ENCODE data around the gene CCR5AS.
A peak's percentile ranks its signal among the peaks of the same experiment; 100 is the strongest.

CCR5AS gene

GRCh38 chr3:46406788-46407611 is at the start of gene CCR5AS, which contains the start of gene CCRL2:
CCR5AS (minus strand) TSS chr3:46407066.
CCRL2 (plus strand) TSS chr3:46407259; CDS start chr3:46408080, 821 bp downstream.
- Histone ChIP-seq H3K4me3 (ENCODE audit: extremely low read depth, insufficient read depth, low read length, poor library complexity, severe bottlenecking) (no peak within 1 kb of the TSS), H3K4me1 (ENCODE audit: control insufficient read depth, insufficient read depth, low read length, poor library complexity, severe bottlenecking) (peaks cover 15% of the 10 kb centered on the region), H3K9me3 (ENCODE audit: control insufficient read depth, low read length) (no peaks in the 10 kb centered on the region), H3K27ac (ENCODE audit: low read depth, low read length, severe bottlenecking) (peak within 1 kb of the TSS; percentile 71), H3K36me3 (ENCODE audit: control insufficient read depth, insufficient read depth, low read length) (no peaks in the 10 kb centered on the region)
- WGBS, 2 experiments (ENCODE audit: insufficient coverage in 2 of 2): 77 to 79% methylated on average over 14 to 18 of the region's 20 CpGs

- 92 to 94% methylated on average over 13 to 14 of the region's 14 CpGs for WGBS, 2 experiments (ENCODE audit: insufficient coverage in 2 of 2)
- Histone ChIP-seq H3K9me3 (ENCODE audit: control insufficient read depth, low read length) (no peaks in the 10 kb centered on the region), H3K36me3 (ENCODE audit: control insufficient read depth, insufficient read depth, low read length) (no peaks in the 10 kb centered on the region), H3K4me3 (ENCODE audit: extremely low read depth, insufficient read depth, low read length, poor library complexity, severe bottlenecking) (no peak overlapping the region), H3K4me1 (ENCODE audit: control insufficient read depth, insufficient read depth, low read length, poor library complexity, severe bottlenecking) (no peaks in the 10 kb centered on the region), H3K27ac (ENCODE audit: low read depth, low read length, severe bottlenecking) (no peak overlapping the region)
Observed at GRCh38 chr3:46456118-46456517, 49.3 kb upstream of the CCR5AS start.

DNA sequence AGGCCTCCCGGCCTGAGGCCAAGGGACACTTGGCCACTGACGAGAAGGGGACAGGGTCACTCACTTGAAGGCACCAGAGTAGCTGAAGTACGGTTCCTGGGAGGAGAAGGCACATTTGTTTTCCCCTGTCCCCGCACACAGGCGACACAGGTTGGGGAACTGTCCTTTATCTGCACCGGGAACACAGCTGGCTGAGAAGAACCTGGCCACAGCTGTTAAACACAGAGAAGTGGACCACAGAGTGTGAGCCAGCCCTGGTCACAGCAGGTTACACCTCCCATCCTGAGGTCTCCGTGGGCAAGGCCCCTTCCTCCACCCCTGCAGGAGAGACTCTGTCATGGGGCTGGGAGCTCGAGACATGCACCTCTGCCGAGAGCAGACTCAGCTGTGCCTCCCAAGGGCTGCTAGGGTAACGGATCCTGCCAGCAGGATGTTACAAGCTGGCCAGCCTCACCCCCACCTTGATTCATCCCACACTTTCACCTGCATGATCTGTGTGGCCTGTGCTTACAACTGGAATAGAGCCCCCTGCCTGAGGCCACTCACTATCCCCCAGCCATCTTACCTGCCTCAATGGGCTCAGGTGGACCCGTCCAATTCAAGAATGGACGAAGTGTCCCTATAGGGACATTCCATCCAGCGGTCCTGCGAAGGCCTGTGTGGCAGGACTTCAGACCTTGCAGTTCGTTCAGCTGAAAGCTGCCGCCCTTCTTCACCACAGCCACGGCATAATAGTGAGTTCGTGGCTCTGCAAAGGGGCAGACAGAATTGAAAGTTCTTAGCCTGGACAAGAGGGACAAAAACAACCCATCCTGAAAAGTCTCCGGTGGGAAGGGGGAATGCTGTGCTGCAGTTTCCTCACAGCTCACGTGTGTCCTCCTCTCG is 48.6 kb upstream of the CCR5AS start:
- no peaks in the 10 kb centered on the region for H3K4me1 ChIP-seq (ENCODE audit: control insufficient read depth, insufficient read depth, low read length, poor library complexity, severe bottlenecking)
- H3K36me3 ChIP-seq (ENCODE audit: control insufficient read depth, insufficient read depth, low read length): no peaks in the 10 kb centered on the region
- H3K9me3 ChIP-seq (ENCODE audit: control insufficient read depth, low read length): no peaks in the 10 kb centered on the region
- H3K27ac ChIP-seq (ENCODE audit: low read depth, low read length, severe bottlenecking): no peak overlapping the region
- WGBS, 2 experiments (ENCODE audit: insufficient coverage in 2 of 2): 89 to 95% methylated on average over 18 to 19 of the region's 21 CpGs
- H3K4me3 ChIP-seq (ENCODE audit: extremely low read depth, insufficient read depth, low read length, poor library complexity, severe bottlenecking): no peak overlapping the region

DNA sequence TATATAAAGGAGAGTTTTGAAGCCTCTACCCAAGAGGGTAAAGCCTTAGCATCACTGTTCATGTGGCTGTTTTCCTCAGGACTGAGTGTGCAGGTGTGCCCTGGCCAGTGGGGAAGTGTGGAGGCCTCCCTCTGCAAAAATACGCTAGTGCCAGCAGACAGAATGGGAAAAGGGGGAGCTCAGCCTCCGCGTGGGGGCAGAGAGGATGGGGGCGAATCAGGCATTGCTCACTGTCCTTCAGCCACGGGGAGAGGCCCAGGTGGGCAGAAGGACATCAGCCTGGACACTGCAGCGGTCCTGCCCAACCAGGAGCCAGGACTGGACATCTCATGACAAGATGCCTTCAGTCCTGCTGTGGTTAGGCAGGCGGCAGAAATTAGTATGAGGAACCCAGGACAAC is 47.7 kb upstream of the CCR5AS start:
- Histone ChIP-seq H3K9me3 (ENCODE audit: control insufficient read depth, low read length) (no peaks in the 10 kb centered on the region), H3K4me3 (ENCODE audit: extremely low read depth, insufficient read depth, low read length, poor library complexity, severe bottlenecking) (no peak overlapping the region), H3K4me1 (ENCODE audit: control insufficient read depth, insufficient read depth, low read length, poor library complexity, severe bottlenecking) (no peaks in the 10 kb centered on the region), H3K36me3 (ENCODE audit: control insufficient read depth, insufficient read depth, low read length) (no peaks in the 10 kb centered on the region), H3K27ac (ENCODE audit: low read depth, low read length, severe bottlenecking) (no peak overlapping the region)
- 90 to 93% methylated on average over 5 to 7 of the region's 7 CpGs for WGBS, 2 experiments (ENCODE audit: insufficient coverage in 2 of 2)

GRCh38 chr3:46454209-46454595 is 47.3 kb upstream of the CCR5AS start:
- H3K36me3 ChIP-seq (ENCODE audit: control insufficient read depth, insufficient read depth, low read length): no peaks in the 10 kb centered on the region
- no peaks in the 10 kb centered on the region for H3K9me3 ChIP-seq (ENCODE audit: control insufficient read depth, low read length)
- no peak overlapping the region for H3K27ac ChIP-seq (ENCODE audit: low read depth, low read length, severe bottlenecking)
- WGBS, 2 experiments (ENCODE audit: insufficient coverage in 2 of 2): 81 to 90% methylated on average over 3 of the region's 3 CpGs
- H3K4me1 ChIP-seq (ENCODE audit: control insufficient read depth, insufficient read depth, low read length, poor library complexity, severe bottlenecking): no peaks in the 10 kb centered on the region
- no peak overlapping the region for H3K4me3 ChIP-seq (ENCODE audit: extremely low read depth, insufficient read depth, low read length, poor library complexity, severe bottlenecking)

DNA sequence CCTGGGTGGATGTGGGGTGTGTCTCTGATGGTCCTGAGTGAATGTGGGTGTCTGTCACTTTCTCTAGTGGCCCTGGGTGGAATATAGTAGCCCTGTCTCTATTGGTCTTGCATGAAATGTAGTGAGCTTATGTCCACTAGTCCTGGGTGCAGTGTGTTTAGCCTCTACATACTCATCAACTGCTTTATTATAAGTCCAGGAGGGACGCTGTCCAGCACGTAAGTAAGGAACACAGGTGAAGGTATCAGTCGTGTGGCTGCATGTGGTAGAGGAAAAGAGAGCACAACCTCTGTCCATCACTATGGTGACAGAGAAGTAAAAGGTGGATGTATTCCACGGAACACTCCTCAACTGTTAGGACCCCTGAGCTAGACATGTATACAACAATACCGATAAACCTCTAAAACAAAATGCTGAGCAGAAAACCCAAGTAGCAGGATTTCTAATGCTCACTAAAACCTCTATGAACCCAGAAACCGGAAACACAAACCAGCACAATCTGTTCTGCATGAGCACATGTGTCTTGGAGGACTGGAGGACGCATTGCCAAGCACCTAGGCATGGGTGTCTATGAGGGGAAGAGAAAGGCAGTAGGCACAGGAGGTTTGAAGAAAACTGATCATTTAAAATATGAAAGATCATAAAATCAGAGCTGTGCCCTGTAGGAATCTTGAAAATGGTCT is 46.8 kb upstream of the CCR5AS start:
- Histone ChIP-seq H3K36me3 (ENCODE audit: control insufficient read depth, insufficient read depth, low read length) (no peaks in the 10 kb centered on the region), H3K9me3 (ENCODE audit: control insufficient read depth, low read length) (no peaks in the 10 kb centered on the region), H3K27ac (ENCODE audit: low read depth, low read length, severe bottlenecking) (no peak overlapping the region), H3K4me3 (ENCODE audit: extremely low read depth, insufficient read depth, low read length, poor library complexity, severe bottlenecking) (no peak overlapping the region), H3K4me1 (ENCODE audit: control insufficient read depth, insufficient read depth, low read length, poor library complexity, severe bottlenecking) (no peaks in the 10 kb centered on the region)
- 92 to 93% methylated on average over 2 of the region's 7 CpGs for WGBS, 2 experiments (ENCODE audit: insufficient coverage in 2 of 2)

DNA sequence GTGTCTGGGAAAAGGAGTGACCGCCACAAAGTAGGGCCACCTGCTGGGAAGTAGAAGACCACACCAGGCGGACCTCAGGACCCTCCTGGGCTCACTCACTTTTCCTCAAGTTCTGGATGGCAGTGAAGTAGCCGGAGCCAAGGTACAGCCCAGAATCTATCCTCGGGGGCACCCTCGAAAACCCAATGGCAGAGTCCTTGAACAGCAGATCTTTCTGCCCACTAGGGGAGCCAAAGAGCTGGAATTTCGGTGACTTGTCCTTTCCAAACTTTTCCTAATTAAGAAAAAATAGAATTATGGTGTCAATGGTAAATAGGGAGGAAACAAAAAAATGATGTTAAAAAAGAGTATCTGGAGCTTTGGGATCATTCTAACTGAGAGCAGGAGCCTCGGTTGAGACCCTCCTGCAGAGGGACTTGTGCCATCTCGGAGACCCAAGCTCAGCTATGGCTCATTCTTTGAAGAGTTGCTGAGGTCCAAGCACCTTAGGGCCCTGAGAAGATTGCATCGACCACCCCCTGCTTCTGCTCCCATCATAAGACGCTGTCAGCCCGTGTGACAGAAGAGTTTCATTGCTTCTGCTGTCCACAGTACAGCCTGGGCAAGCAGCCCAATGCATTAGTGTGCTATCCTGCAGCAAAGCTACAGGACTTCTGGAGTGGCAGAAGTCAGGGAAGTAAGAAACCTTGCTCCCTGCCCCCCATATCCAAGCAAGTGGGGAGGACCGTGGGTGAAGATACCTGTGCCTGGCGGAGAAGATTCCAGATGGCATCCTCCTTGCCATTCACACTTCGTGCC is 43.1 kb upstream of the CCR5AS start:
- Histone ChIP-seq H3K4me3 (ENCODE audit: extremely low read depth, insufficient read depth, low read length, poor library complexity, severe bottlenecking) (no peak overlapping the region), H3K4me1 (ENCODE audit: control insufficient read depth, insufficient read depth, low read length, poor library complexity, severe bottlenecking) (no peaks in the 10 kb centered on the region), H3K9me3 (ENCODE audit: control insufficient read depth, low read length) (no peaks in the 10 kb centered on the region), H3K27ac (ENCODE audit: low read depth, low read length, severe bottlenecking) (no peak overlapping the region), H3K36me3 (ENCODE audit: control insufficient read depth, insufficient read depth, low read length) (no peaks in the 10 kb centered on the region)
- 75 to 84% methylated on average over 9 to 12 of the region's 14 CpGs for WGBS, 2 experiments (ENCODE audit: insufficient coverage in 2 of 2)

DNA sequence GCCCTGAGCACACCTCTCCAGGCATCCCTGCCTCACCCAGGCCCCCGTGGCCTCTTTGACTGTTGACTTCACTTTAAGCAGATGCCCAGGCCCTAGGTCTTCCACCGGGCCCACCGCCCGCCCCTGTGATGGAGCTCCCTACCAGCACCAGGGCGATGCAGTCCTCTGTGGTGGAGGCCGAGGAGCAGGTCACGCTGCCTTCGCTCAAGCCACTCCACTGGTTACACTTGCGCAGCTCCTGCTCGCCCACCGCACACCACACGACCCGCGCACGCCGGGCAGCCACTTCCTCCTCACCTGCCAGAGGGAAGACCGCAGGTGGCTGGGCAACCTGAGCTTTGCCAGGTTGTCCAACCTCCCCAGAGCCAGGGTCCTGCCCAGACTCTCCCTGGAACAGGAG is 41.9 kb upstream of the CCR5AS start:
- H3K27ac ChIP-seq (ENCODE audit: low read depth, low read length, severe bottlenecking): no peak overlapping the region
- H3K36me3 ChIP-seq (ENCODE audit: control insufficient read depth, insufficient read depth, low read length): no peaks in the 10 kb centered on the region
- H3K4me1 ChIP-seq (ENCODE audit: control insufficient read depth, insufficient read depth, low read length, poor library complexity, severe bottlenecking): no peaks in the 10 kb centered on the region
- H3K4me3 ChIP-seq (ENCODE audit: extremely low read depth, insufficient read depth, low read length, poor library complexity, severe bottlenecking): no peak overlapping the region
- H3K9me3 ChIP-seq (ENCODE audit: control insufficient read depth, low read length): no peaks in the 10 kb centered on the region
- WGBS, 2 experiments (ENCODE audit: insufficient coverage in 2 of 2): 95 to 96% methylated on average over 13 to 17 of the region's 17 CpGs

- Histone ChIP-seq H3K36me3 (ENCODE audit: control insufficient read depth, insufficient read depth, low read length) (no peaks in the 10 kb centered on the region), H3K4me3 (ENCODE audit: extremely low read depth, insufficient read depth, low read length, poor library complexity, severe bottlenecking) (no peak overlapping the region), H3K9me3 (ENCODE audit: control insufficient read depth, low read length) (no peaks in the 10 kb centered on the region), H3K4me1 (ENCODE audit: control insufficient read depth, insufficient read depth, low read length, poor library complexity, severe bottlenecking) (no peaks in the 10 kb centered on the region), H3K27ac (ENCODE audit: low read depth, low read length, severe bottlenecking) (no peak overlapping the region)
- whole genome bisulfite sequencing, 2 experiments (ENCODE audit: insufficient coverage in 2 of 2): 88 to 92% methylated on average over 3 to 5 of the region's 5 CpGs
Observed at GRCh38 chr3:46447228-46447985, 40.5 kb upstream of the CCR5AS start.
